Stomach (tissue), 4 donors: ENCODE measurements around the gene FCAR.
"Not testable (repeated sequence)": the region's sequence is repeated elsewhere in the genome, so short reads cannot be mapped to it uniquely, and the experiment has no call there.

Experiments
- EP300 ChIP-seq: sonication (generic); formaldehyde crosslinking; IDR thresholded peaks from one replicate; pipeline ENCODE4 v1.6.1; 2017; ENCODE audit warnings: antibody characterized with exemption
- POLR2A ChIP-seq, 4 donors: fragments of 450-650 bp; IDR thresholded peaks; one replicate each; pipeline ENCODE4 v1.6.1; 2016; ENCODE audit warnings: antibody characterized with exemption in 4 of 4, control low read depth in 2 of 4, mild to moderate bottlenecking in 1 of 4, moderate library complexity in 1 of 4
- POLR2AphosphoS5 ChIP-seq, 3 donors: sonication (generic); formaldehyde crosslinking; IDR thresholded peaks; one replicate each; pipeline ENCODE4 v1.6.1; 2016; ENCODE audit warnings: antibody characterized with exemption in 3 of 3
- TF ChIP-seq, protein P1 (sequence below), 7 experiments: fragments of 450-650 bp in 4 of 7; fragments of 200-600 bp in 3 of 7; sonication (generic) in 3 of 7; IDR thresholded peaks; one replicate each; pipeline ENCODE4 v1.5.1; 2016 to 2019; ENCODE audit warnings: antibody characterized with exemption in 7 of 7, control low read depth in 2 of 7, mild to moderate bottlenecking in 1 of 7

DNA sequence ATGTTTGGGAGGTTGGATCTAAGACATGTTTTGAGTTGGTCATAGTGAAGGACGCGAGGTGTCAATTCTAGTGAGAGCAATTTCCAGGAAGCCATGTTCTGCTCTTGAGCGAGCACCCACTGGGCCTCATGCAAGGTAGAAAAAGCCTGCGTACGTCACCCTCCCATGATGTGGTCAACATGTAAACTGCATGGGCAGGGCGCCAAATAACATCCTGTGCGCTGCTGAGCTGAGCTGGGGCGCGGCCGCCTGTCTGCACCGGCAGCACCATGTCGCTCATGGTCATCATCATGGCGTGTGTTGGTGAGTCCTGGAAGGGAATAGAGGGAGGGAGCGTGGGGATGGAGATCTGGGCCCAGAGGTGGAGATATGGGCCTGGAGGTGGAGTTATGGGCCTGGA is 41.5 kb upstream of the FCAR start, which contains the start of gene KIR2DS4:
- TF ChIP-seq POLR2AphosphoS5 (IDR thresholded peaks at IDR 0.05); EP300; POLR2A (IDR thresholded peaks at IDR 0.05): not testable (repeated sequence)
- TF ChIP-seq, protein P1, sequence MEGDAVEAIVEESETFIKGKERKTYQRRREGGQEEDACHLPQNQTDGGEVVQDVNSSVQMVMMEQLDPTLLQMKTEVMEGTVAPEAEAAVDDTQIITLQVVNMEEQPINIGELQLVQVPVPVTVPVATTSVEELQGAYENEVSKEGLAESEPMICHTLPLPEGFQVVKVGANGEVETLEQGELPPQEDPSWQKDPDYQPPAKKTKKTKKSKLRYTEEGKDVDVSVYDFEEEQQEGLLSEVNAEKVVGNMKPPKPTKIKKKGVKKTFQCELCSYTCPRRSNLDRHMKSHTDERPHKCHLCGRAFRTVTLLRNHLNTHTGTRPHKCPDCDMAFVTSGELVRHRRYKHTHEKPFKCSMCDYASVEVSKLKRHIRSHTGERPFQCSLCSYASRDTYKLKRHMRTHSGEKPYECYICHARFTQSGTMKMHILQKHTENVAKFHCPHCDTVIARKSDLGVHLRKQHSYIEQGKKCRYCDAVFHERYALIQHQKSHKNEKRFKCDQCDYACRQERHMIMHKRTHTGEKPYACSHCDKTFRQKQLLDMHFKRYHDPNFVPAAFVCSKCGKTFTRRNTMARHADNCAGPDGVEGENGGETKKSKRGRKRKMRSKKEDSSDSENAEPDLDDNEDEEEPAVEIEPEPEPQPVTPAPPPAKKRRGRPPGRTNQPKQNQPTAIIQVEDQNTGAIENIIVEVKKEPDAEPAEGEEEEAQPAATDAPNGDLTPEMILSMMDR (IDR thresholded peaks at IDR 0.05), result not testable (repeated sequence)
